Fibroblast of lung (primary cell): ENCODE data around the gene HNRNPA2B1. TPM values are rescaled to one million over a fixed set of nuclear protein-coding genes. Genes with fewer than 3 reads are reported as not detected.

Experiments used
- DNase-seq, 2 donors: peaks; one replicate each; pipeline versions ENCODE4 v3.0.0 to v3.0.0-alpha.2; 2010; ENCODE audit warnings: low read depth in 2 of 2
- H2AFZ ChIP-seq: 2 replicates; pipeline ENCODE4 v1.5.1; 2012; ENCODE audit warnings: low read length, control low read depth, inconsistent platforms
- H3K27ac ChIP-seq: 2 replicates; pipeline ENCODE4 v1.5.1; 2011; ENCODE audit warnings: low read length, control low read depth; ENCODE audit not compliant: insufficient read depth
- H3K27me3 ChIP-seq: 2 replicates; pipeline ENCODE4 v1.5.1; 2011; ENCODE audit warnings: mild to moderate bottlenecking, low read length; ENCODE audit not compliant: control insufficient read depth, insufficient read depth
- H3K36me3 ChIP-seq: 2 replicates; pipeline ENCODE4 v1.5.1; 2011; ENCODE audit warnings: low read length; ENCODE audit not compliant: control insufficient read depth, insufficient read depth
- H3K4me1 ChIP-seq: 2 replicates; pipeline ENCODE4 v1.5.1; 2011; ENCODE audit warnings: low read length; ENCODE audit not compliant: control insufficient read depth, insufficient read depth; ENCODE audit errors: extremely low read depth
- H3K4me2 ChIP-seq: 2 replicates; pipeline ENCODE4 v1.5.1; 2011; ENCODE audit warnings: low read length, control low read depth; ENCODE audit not compliant: insufficient read depth; ENCODE audit errors: extremely low read depth
- H3K4me3 ChIP-seq, 4 experiments: fragments of 200-600 bp in 1 of 4; sonication (generic) in 1 of 4; replicated peaks in 1 of 4; 2 replicates each; pipeline ENCODE4 v1.5.1; 2011 to 2016; ENCODE audit warnings: low read length in 4 of 4, low read depth in 3 of 4, mild to moderate bottlenecking in 3 of 4, control low read depth in 2 of 4, inconsistent platforms in 1 of 4, mixed read lengths in 1 of 4; ENCODE audit not compliant: insufficient read depth in 1 of 4; ENCODE audit errors: control extremely low read depth in 1 of 4
- H3K79me2 ChIP-seq: 2 replicates; pipeline ENCODE4 v1.5.1; 2012; ENCODE audit warnings: mild to moderate bottlenecking, low read length, inconsistent platforms; ENCODE audit not compliant: control insufficient read depth, insufficient read depth
- H3K9ac ChIP-seq: 2 replicates; pipeline ENCODE4 v1.5.1; 2011; ENCODE audit warnings: mild to moderate bottlenecking, low read length, control low read depth; ENCODE audit not compliant: insufficient read depth
- H3K9me3 ChIP-seq: 2 replicates; pipeline ENCODE4 v1.5.1; 2012; ENCODE audit warnings: low read depth, low read length; ENCODE audit not compliant: control insufficient read depth, insufficient read depth
- H4K20me1 ChIP-seq: 2 replicates; pipeline ENCODE4 v1.5.1; 2011; ENCODE audit warnings: low read length; ENCODE audit not compliant: control insufficient read depth, insufficient read depth; ENCODE audit errors: extremely low read depth
- EZH2 ChIP-seq: IDR thresholded peaks from 2 replicates; pipeline ENCODE4 v1.5.1; 2012; ENCODE audit warnings: low read length, control low read depth, mild to moderate bottlenecking; ENCODE audit errors: missing control alignments
- polyA plus RNA-seq, 2 donors: library from polyadenylated mRNA; depleted of rRNA in 1 of 2; stranded (reverse) in 1 of 2; unstranded in 1 of 2; fragments of >200 nt; gene quantifications; 2 replicates each; pipeline ENCODE4 v1.2.1, GENCODE V29; 2011 to 2012; ENCODE audit warnings: missing spikeins in 1 of 2
- total RNA-seq: library from RNA; depleted of rRNA; stranded (reverse); fragments of >200 nt; gene quantifications from 2 replicates; pipeline ENCODE4 v1.2.1, GENCODE V29; 2014
- TF ChIP-seq, protein P1 (sequence below), 2 donors: IDR thresholded peaks in 1 of 2; conservative IDR thresholded peaks in 1 of 2; 1 replicate in 1 of 2; 2 replicates in 1 of 2; pipeline ENCODE4 v1.5.1; 2011 to 2012; ENCODE audit warnings: low read length in 2 of 2, control low read depth in 1 of 2, inconsistent platforms in 1 of 2, low read depth in 1 of 2, mild to moderate bottlenecking in 1 of 2

HNRNPA2B1 gene
- total and polyA plus RNA-seq, 2 donors (not counting 1 experiment from before 2014, with no cell fraction given) = 82.1 to 428 TPM

DNA sequence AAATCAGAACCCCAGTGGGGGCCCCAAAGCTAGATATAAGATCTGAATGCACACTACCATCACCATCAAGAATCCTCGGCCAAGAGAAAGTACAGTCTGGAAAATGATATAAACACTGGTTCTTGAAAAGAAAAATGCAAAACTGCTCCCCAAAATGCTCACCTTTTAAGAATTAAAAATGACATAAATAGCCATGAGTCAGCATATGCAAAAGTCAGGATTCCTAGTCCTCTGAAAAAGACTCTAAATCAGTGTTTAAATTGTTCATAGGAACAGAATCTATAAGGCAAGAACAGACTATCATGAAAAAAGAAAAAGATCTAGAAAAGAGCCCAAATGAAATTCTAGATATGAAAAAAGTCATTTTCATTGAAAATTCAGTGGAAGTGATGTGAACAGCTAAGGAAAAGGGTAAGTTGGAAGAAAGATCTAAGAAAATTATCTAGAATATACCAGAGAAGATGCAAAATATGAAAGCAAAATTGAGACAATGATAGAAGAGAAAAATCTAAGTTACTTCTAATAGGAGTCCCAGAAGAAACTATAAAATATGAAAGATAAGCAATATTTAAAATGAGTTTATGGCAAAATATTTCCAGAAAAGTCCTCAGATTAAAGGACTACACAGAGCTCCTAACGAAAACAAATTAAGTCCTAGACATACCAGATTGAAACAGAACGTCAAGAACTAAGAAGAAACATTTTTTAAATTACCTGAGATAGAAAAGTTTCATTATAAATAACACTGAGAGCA is 18.9 kb downstream of the HNRNPA2B1 start:
- Histone ChIP-seq H4K20me1 (no peaks in the 10 kb centered on the region), H3K4me1 (no peaks in the 10 kb centered on the region), H3K4me2 (no peak overlapping the region), H3K27me3 (no peaks in the 10 kb centered on the region), H3K79me2 (no peaks in the 10 kb centered on the region), H3K27ac (no peak overlapping the region), H3K9me3 (no peaks in the 10 kb centered on the region), H3K9ac (no peak overlapping the region), H2AFZ (no peak overlapping the region), H3K36me3 (no peaks in the 10 kb centered on the region), H3K4me3 (no peak overlapping the region)
- TF ChIP-seq, protein P1, sequence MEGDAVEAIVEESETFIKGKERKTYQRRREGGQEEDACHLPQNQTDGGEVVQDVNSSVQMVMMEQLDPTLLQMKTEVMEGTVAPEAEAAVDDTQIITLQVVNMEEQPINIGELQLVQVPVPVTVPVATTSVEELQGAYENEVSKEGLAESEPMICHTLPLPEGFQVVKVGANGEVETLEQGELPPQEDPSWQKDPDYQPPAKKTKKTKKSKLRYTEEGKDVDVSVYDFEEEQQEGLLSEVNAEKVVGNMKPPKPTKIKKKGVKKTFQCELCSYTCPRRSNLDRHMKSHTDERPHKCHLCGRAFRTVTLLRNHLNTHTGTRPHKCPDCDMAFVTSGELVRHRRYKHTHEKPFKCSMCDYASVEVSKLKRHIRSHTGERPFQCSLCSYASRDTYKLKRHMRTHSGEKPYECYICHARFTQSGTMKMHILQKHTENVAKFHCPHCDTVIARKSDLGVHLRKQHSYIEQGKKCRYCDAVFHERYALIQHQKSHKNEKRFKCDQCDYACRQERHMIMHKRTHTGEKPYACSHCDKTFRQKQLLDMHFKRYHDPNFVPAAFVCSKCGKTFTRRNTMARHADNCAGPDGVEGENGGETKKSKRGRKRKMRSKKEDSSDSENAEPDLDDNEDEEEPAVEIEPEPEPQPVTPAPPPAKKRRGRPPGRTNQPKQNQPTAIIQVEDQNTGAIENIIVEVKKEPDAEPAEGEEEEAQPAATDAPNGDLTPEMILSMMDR (conservative IDR thresholded peaks at IDR 0.05 in 1 of 2, IDR thresholded peaks at IDR 0.05 in 1 of 2; ENCODE audit: low read depth in 1 of 2, low read length in 2 of 2) = no peak
- TF ChIP-seq EZH2 = no peak
- DNase-seq = no peak

- no peak for DNase-seq
- TF ChIP-seq, protein P1 (conservative IDR thresholded peaks at IDR 0.05 in 1 of 2, IDR thresholded peaks at IDR 0.05 in 1 of 2; ENCODE audit: low read depth in 1 of 2, low read length in 2 of 2) = no peak
- no peak for TF ChIP-seq EZH2
- Histone ChIP-seq H4K20me1 (no peaks in the 10 kb centered on the region), H3K9me3 (no peaks in the 10 kb centered on the region), H2AFZ (no peak overlapping the region), H3K4me1 (no peaks in the 10 kb centered on the region), H3K36me3 (no peaks in the 10 kb centered on the region), H3K27me3 (no peaks in the 10 kb centered on the region), H3K4me3 (no peak overlapping the region), H3K4me2 (no peak overlapping the region), H3K79me2 (no peaks in the 10 kb centered on the region), H3K9ac (no peak overlapping the region), H3K27ac (no peak overlapping the region)
Observed at GRCh38 chr7:26180792-26181198, 19.8 kb downstream of the HNRNPA2B1 start.

DNA sequence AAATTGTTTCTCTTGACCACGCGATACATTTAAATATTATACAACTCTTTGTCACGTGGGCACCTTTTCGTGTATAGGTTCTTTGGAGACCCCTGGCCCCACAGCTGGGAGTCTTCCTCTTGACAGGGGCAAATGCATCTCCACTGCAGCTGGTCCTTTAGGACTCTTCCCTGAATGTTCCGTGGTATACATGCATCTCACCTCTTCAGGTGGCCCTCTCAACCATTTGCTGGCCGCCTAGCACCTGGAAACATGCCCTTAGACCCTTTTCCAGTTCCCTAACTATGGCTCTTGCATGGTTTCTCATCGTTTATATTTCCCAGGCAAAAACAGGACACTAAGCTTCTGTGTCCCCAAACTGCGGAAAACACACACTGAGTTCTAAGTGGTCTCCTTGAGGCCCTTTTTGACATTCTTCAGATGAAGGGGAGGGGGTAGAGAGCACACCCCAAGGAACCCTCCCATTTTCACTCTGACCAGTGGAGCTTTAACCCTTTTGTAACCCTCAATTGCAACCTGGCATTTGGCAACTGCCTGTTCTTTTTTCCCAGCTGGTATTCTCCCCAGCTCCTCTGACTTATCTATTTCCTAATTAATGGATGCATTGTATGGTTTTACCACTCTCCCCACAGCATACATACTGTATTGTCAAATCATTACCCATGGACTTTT is 20.6 kb downstream of the HNRNPA2B1 start:
- Histone ChIP-seq H3K4me1 (no peaks in the 10 kb centered on the region), H3K79me2 (no peaks in the 10 kb centered on the region), H3K4me3 (no peak overlapping the region), H3K36me3 (no peaks in the 10 kb centered on the region), H3K9ac (no peak overlapping the region), H3K27me3 (no peaks in the 10 kb centered on the region), H2AFZ (no peak overlapping the region), H3K27ac (no peak overlapping the region), H4K20me1 (no peaks in the 10 kb centered on the region), H3K4me2 (no peak overlapping the region), H3K9me3 (no peaks in the 10 kb centered on the region)
- no peak for DNase-seq
- TF ChIP-seq, protein P1 (conservative IDR thresholded peaks at IDR 0.05 in 1 of 2, IDR thresholded peaks at IDR 0.05 in 1 of 2; ENCODE audit: low read depth in 1 of 2, low read length in 2 of 2) = no peak
- no peak for TF ChIP-seq EZH2
